GM10266 (cell line): ENCODE results near the gene GNG10.

Experiments
- DNase-seq: peaks from one replicate; pipeline ENCODE4 v3.0.0; 2012; ENCODE audit errors: extremely low spot score
- TF ChIP-seq, protein P1 (sequence below): IDR thresholded peaks from 2 replicates; pipeline ENCODE4 v1.5.1; 2012; ENCODE audit warnings: mild to moderate bottlenecking, low read depth; ENCODE audit not compliant: control insufficient read depth, insufficient read depth; ENCODE audit errors: missing control alignments

The GNG10 gene

DNA sequence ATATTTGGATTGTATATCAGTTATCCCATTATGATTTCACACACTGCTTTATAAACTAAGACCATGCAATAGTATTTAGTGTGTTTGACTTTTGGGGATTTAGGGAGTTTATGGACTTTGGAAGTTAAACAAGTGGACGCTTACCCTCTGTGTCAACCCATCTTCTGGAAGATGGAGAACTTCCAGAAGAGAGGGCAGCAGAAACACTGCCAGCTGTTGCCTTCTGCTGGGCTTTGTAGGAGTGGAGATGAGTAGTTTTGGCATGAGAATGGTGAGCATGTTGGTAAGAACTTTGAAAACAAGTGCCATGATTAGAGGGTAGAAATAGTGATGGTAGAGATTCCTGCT is 28.0 kb upstream of the GNG10 start:
- DNase-seq, result no peak
- TF ChIP-seq, protein P1, sequence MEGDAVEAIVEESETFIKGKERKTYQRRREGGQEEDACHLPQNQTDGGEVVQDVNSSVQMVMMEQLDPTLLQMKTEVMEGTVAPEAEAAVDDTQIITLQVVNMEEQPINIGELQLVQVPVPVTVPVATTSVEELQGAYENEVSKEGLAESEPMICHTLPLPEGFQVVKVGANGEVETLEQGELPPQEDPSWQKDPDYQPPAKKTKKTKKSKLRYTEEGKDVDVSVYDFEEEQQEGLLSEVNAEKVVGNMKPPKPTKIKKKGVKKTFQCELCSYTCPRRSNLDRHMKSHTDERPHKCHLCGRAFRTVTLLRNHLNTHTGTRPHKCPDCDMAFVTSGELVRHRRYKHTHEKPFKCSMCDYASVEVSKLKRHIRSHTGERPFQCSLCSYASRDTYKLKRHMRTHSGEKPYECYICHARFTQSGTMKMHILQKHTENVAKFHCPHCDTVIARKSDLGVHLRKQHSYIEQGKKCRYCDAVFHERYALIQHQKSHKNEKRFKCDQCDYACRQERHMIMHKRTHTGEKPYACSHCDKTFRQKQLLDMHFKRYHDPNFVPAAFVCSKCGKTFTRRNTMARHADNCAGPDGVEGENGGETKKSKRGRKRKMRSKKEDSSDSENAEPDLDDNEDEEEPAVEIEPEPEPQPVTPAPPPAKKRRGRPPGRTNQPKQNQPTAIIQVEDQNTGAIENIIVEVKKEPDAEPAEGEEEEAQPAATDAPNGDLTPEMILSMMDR, result no peak

GRCh38 chr9:111634860-111635259 is 26.5 kb upstream of the GNG10 start:
- DNase-seq, result no peak
- TF ChIP-seq, protein P1, result no peak

GRCh38 chr9:111637421-111637950 is 23.9 kb upstream of the GNG10 start:
- TF ChIP-seq, protein P1, result no peak
- DNase-seq, result no peak

DNA sequence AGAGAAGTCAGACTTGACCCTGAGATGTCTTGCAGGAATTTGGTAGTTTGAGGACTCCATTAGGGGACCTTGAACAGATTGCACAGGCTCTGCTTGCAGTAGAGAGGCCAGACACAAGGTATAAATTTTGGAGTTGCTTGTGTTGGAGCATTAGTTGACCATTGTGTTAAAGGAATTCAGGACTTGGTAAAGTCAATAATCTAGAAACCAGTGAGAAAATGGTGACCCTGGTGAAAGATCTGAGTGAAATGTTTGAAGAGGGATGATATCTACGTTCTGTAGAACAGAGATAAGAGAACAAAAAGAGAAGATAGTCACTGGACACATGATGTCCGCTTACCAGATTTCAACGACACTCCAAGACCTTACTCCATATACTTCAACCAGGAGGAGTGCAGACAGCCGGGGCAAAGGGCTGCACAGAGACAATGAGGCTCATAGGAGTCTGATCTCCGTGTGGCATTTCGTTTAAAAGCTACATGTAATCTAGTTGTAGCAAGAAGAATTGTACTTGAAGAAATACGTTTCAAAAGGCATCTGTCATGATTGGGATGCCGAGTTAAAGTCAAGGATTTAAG is 17.1 kb upstream of the GNG10 start:
- no peak for DNase-seq
- TF ChIP-seq, protein P1, result no peak

DNA sequence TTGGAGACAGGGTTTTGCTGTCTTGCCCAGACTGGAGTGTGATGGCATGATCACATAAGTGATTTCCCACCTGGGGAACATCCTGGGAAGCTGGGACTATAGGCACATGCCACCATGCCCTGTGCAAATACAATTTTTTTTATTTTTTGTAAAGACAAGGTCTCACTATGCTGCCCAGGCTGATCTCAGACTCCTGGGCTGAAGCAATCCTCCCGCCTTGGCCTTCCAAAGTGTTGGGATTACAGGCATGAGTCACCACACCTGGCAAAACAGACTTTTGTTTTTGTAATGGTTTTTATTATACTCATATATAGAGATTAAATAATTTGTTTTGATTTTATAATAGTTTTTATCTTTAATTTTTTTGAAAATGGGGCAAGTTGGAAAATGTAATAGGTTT is 15.6 kb upstream of the GNG10 start:
- DNase-seq, result no peak
- TF ChIP-seq, protein P1, result no peak

- DNase-seq, result no peak
- TF ChIP-seq, protein P1, result no peak
These were observed 15.0 kb upstream of the GNG10 start for GRCh38 chr9:111646417-111646816.

GRCh38 chr9:111648066-111648465 is 13.3 kb upstream of the GNG10 start:
- TF ChIP-seq, protein P1, result no peak
- no peak for DNase-seq
